ENCODE results near the gene GIMAP8. TPM values are rescaled to one million over a fixed set of nuclear protein-coding genes. Genes with fewer than 3 reads are reported as not detected.

Gene GIMAP8
- total RNA-seq, 1 experiment from 2014 or later: not detected

DNA sequence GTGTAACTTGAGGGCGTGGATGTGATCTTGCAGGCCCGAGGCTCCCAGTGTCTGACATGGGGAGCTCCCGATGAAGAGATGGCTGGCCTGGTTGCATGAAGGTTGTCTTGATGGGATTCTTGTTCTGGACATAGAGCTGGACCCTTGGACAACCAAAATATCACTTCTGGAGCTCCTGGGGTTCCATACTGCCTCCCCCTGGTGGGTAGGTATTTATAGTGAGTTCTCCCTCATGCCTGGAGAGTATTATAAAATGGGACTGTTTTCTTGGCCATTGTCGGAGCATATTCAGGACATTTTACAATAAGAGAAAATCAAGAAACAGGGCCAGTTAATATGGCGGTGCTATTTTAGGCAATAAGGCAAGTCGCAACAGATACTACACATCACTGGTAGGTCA is 32.6 kb upstream of the GIMAP8 start:
- peak in 1 of 2 experiments; percentile 13 for DNase-seq (ENCODE audit: low read depth in 1 of 2, low spot score in 2 of 2)
- peaks cover 4% of the 10 kb centered on the region; the same call in 1 of the 2 replicates for H3K27me3 ChIP-seq (replicated peaks)
- H3K4me3 ChIP-seq: no peak overlapping the region
- H3K4me1 ChIP-seq (replicated peaks): no peaks in the 10 kb centered on the region
- H3K36me3 ChIP-seq: no peaks in the 10 kb centered on the region
- no peaks in the 10 kb centered on the region for H3K9me3 ChIP-seq (replicated peaks)
- no peak overlapping the region for H3K27ac ChIP-seq

DNA sequence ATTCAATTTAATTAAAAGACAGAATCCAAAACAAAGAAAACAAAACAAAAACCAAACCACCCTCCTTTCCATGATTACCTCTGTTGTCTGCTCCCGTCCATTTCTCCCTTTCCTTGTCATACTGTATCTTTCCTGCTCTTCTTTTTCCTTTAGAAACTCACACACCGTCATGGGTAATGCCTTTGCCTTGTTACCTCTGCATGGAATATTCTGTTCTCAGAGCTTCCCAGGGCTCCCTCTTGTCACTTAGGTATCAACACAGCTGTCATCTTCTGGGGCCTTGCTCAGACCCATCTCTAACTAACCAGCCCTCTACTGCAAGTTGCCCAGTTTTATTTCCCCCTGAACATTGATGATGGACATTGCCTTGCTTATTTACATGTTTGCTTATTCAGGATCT is 30.2 kb upstream of the GIMAP8 start:
- H3K36me3 ChIP-seq: no peaks in the 10 kb centered on the region
- peaks cover 4% of the 10 kb centered on the region; the same call in 1 of the 2 replicates for H3K27me3 ChIP-seq (replicated peaks)
- H3K4me3 ChIP-seq: no peak overlapping the region
- H3K4me1 ChIP-seq (replicated peaks): no peaks in the 10 kb centered on the region
- H3K27ac ChIP-seq: no peak overlapping the region
- DNase-seq (ENCODE audit: low read depth in 1 of 2, low spot score in 2 of 2): no peak
- no peaks in the 10 kb centered on the region for H3K9me3 ChIP-seq (replicated peaks)

DNA sequence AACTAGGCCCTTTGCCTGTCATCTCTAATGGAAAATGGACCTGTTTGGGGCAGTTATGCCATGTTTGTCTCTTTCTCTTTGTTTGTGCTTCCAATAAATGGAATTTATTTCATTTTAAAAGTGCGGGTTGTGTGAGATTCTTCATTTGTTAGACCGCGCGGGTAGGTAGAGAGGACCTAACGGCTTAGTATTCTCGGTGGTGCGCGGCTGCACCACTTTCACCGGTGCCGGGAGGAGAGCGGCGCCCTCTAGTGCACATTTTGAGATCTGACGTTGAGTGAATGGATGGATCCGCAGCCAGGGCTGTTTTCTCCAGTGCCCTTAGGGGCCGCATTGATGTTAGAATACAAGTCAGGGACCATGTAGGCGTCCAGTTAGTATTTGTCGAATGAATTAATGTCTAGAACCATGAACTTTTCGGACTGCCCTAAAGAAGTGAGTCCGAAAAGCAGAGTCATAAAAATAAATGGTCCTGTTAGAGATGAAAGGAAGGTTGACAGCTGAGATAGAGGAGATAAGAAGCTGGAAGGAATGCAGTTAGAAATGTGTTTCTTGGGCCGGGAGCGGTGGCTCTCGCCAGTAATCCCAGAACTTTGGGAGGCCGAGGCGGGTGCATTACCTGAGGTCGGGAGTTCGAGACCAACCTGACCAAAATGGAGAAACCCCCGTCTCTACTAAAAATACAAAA is 29.3 kb upstream of the GIMAP8 start:
- Histone ChIP-seq H3K27me3 (replicated peaks) (peaks cover 4% of the 10 kb centered on the region; the same call in 1 of the 2 replicates), H3K27ac (no peak overlapping the region), H3K9me3 (replicated peaks) (no peaks in the 10 kb centered on the region), H3K4me3 (no peak overlapping the region), H3K36me3 (no peaks in the 10 kb centered on the region), H3K4me1 (replicated peaks) (no peaks in the 10 kb centered on the region)
- peak; percentile 54 to 73 for DNase-seq (ENCODE audit: low read depth in 1 of 2, low spot score in 2 of 2)

DNA sequence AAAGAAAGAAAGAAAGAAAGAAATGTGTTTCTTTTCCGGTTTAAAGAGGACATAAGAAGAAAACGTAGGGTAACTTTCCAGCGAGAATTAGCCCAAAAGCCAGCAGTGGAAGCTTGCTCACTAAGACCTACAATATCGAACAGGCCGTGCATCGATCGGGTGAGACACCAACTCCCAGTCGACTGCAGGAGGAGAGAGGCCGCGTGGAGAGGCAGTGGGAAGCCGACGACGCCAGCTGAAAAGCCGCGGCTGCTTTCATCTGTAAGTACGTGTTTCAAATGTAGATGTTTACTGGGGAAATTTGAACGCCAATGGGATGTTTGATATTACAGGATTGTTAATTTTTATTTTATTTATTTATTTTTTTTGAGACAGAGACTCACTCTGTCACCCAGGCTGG is 28.6 kb upstream of the GIMAP8 start:
- Histone ChIP-seq H3K4me1 (replicated peaks) (no peaks in the 10 kb centered on the region), H3K27me3 (replicated peaks) (peaks cover 4% of the 10 kb centered on the region; the same call in 1 of the 2 replicates), H3K27ac (no peak overlapping the region), H3K4me3 (no peak overlapping the region), H3K36me3 (no peaks in the 10 kb centered on the region), H3K9me3 (replicated peaks) (no peaks in the 10 kb centered on the region)
- DNase-seq (ENCODE audit: low read depth in 1 of 2, low spot score in 2 of 2): no peak

DNA sequence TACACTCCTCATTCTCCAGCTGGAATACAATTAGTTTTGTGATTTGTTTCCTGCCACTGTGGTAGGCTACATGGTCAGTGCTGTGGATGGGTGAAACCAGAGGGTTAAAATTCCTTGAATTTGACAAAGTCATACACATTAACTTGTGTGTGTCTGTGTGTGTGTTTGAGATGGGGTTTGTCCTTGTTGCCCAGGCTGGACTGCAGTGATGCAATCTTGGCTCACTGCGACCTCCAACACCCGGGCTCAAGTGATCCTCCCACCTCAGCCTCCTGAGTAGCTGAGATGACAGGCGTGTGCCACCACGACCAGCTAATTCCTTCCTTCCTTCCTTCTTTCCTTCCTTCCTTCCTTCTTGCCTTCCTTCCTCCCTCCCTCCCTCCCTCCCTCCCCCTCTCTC is 24.8 kb upstream of the GIMAP8 start:
- H3K4me1 ChIP-seq (replicated peaks): no peaks in the 10 kb centered on the region
- H3K36me3 ChIP-seq: no peaks in the 10 kb centered on the region
- H3K9me3 ChIP-seq (replicated peaks): no peaks in the 10 kb centered on the region; the same call in 1 of the 2 replicates
- no peaks in the 10 kb centered on the region for H3K27me3 ChIP-seq (replicated peaks)
- no peak overlapping the region for H3K27ac ChIP-seq
- H3K4me3 ChIP-seq: no peak overlapping the region
- DNase-seq (ENCODE audit: low read depth in 1 of 2, low spot score in 2 of 2): no peak

DNA sequence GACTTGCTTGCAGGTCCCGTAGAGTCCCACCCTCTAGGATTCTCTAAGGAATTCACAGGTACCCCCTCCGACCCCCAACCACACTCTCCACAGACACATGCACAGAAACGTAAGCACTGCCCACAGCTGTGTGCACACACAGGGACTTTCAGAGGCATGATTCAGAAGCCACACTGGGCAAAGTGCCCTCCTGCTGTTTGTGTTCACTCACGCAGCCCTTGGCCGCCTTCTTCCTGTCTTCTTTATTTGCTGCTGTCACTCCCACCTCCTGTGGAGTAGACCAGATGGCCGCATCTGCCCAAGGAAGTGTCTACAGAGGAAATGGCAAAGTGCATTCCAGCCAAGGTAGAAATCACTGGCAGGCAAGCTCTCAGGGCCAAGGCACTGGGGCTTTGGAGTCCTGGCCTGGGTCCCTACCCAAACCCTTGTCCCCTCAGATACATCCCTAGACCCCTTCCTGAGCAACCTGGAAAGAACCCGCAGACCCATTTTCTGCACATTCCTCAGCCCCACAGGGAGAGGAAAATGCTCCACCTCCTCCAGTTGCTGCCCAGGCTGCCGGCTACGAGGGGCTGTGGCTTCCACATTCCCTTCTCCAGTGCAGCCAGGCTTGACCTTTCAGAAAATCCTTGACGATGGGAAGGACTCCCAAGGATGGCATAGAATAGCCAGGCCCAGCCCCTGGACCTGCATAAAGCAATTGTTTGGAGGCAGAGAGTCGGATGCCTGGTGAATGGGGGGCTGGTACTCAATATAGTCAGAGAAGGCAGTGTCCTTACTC is 21.6 kb upstream of the GIMAP8 start:
- Histone ChIP-seq H3K4me1 (replicated peaks) (no peaks in the 10 kb centered on the region), H3K9me3 (replicated peaks) (no peaks in the 10 kb centered on the region; the same call in 1 of the 2 replicates), H3K27ac (no peak overlapping the region), H3K4me3 (no peak overlapping the region), H3K36me3 (no peaks in the 10 kb centered on the region), H3K27me3 (replicated peaks) (no peaks in the 10 kb centered on the region)
- DNase-seq (ENCODE audit: low read depth in 1 of 2, low spot score in 2 of 2): peak in 1 of 2 experiments; percentile 42

DNA sequence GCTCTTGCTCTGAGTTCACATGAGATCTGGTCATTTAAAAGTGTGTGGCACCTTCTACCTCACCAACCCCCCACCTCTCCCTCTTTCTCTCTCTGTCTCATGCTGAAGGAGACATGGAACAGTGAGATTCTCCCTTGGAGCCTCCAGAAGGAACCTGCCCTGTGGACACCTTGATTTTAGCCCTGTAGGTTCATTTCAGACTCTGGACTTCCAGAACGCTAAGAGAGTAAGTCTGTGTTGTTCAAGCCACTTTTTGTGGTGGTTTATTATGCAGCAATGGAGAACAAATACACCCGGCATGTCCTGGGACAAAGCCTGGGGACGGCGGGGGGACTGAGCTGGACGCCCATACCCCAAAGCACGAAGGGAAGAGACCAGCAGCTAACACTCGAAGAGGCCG is 20.7 kb upstream of the GIMAP8 start:
- no peaks in the 10 kb centered on the region for H3K4me1 ChIP-seq (replicated peaks)
- no peak overlapping the region for H3K4me3 ChIP-seq
- H3K36me3 ChIP-seq: no peaks in the 10 kb centered on the region
- no peaks in the 10 kb centered on the region; the same call in 1 of the 2 replicates for H3K9me3 ChIP-seq (replicated peaks)
- peak in 1 of 2 experiments; percentile 15 for DNase-seq (ENCODE audit: low read depth in 1 of 2, low spot score in 2 of 2)
- no peak overlapping the region for H3K27ac ChIP-seq
- H3K27me3 ChIP-seq (replicated peaks): no peaks in the 10 kb centered on the region

DNA sequence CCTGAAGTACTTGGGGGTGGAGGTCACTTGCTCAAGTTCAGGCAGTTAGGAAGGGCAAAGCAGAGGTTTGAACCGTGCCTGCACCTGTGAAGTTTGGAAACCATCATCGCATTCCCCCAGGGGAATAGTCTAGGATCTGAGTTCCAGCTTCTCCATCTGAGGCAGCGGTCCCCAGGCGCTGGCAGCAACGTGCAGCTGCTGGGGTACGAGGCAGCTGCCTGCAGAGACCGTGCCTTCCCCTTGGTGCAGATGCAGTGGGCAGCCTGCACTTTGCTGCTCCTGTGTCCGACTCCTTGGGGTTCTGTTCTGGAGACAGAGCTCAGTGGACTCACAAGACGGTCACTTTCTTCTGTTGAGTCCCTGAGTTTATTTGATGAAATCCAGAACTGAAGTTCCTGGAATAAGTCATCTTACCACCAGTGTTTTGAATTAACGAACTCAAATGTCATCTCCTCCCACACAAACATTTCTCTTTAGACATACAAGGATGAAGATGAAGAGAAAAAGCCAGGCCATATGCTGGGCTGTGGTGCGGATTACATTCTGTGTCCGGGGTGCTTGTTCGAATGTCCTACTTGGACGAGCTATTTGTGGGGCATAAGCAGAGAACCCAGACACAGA is 19.9 kb upstream of the GIMAP8 start:
- Histone ChIP-seq H3K36me3 (no peaks in the 10 kb centered on the region), H3K27me3 (replicated peaks) (no peaks in the 10 kb centered on the region), H3K4me1 (replicated peaks) (no peaks in the 10 kb centered on the region), H3K27ac (no peak overlapping the region), H3K9me3 (replicated peaks) (no peaks in the 10 kb centered on the region; the same call in 1 of the 2 replicates), H3K4me3 (no peak overlapping the region)
- DNase-seq (ENCODE audit: low read depth in 1 of 2, low spot score in 2 of 2): peak in 1 of 2 experiments; percentile 24

DNA sequence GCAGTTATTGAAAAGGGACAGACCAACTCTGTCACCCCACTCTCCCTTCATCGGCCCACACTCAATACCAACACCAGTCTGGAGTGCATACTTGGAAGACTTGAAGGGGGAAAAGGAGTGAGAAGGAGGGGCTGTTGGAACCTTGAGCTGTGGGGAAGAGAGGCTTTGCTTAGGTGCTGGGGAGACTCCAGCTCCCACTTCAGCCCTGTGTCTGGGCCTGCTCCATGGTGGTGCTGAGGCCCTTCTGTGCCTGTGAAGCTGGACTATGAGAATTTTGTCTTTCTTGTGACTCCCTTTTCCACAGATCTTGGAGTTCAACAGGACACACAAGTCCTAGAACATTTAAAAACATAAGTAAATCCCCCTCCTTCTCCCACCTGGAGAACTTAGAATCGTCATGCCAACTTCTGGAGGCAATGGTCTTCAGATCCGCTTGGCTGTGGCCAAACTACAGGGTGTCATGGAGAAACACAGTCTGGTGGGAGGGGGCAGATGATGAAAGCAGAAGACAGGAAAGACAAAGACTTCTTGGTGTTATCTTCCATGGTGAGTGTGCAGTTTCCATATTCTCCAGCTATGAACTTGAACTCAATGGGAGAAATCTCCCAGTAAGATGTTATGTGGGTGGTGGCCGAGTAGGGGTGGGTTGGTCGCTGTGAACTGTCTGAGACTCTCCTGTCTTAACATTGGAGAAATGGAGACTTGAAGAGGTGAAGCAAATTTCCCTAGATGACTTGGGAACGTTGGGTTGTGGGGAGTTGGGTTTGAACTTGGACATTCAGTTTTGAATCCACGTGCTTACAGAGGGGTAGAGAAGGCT is 18.4 kb upstream of the GIMAP8 start:
- no peak for DNase-seq (ENCODE audit: low read depth in 1 of 2, low spot score in 2 of 2)
- H3K27ac ChIP-seq: no peak overlapping the region
- H3K36me3 ChIP-seq: no peaks in the 10 kb centered on the region
- no peak overlapping the region for H3K4me3 ChIP-seq
- no peaks in the 10 kb centered on the region for H3K27me3 ChIP-seq (replicated peaks)
- no peaks in the 10 kb centered on the region; the same call in 1 of the 2 replicates for H3K9me3 ChIP-seq (replicated peaks)
- no peaks in the 10 kb centered on the region for H3K4me1 ChIP-seq (replicated peaks)

DNA sequence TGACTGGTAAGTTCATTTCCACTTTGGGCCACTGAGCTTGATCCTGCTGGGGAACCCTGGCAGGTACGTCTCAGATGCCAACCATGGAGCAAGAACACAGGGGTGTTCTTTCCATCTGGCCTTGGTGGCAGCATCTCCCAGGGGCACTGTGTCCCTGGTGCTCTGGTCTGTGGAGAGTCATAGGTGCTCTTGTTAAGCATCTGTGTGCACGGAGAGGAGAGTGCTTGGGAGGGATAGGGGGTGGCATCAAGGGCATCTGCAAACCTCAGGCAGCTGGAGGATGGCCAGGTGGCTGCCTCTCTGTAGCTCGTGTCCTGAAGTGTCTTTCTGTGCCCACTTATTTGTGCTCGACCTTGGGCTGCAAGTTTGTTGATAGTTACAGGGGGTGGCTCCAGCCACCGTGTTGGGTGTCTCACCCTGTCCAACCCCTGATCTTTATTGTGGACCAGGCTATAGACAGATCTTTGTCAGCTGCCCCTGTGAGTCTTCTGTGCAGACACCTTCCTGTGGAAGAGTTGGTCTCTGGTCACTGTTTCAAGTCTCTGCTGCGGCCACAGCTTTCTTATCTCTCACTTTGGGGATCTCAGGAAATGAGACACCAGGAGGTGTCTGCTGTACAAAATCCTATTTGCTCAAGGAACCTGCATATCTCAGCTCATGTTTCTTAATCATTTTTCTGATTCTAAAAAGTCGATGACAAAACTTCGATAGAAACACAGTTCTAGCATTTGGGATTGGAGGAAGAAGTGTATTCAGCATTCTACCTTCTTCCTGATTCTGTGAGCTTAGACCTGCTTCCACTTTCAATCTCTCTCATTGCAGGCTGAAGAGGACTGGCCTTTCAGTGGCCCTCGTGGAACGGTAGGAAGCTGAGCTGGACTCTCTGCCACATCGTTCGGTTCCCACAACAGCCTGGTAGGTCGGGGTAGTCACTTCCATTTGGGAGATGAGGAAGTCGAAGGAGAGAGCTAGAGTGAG is 17.2 kb upstream of the GIMAP8 start:
- H3K4me3 ChIP-seq: no peak overlapping the region

DNA sequence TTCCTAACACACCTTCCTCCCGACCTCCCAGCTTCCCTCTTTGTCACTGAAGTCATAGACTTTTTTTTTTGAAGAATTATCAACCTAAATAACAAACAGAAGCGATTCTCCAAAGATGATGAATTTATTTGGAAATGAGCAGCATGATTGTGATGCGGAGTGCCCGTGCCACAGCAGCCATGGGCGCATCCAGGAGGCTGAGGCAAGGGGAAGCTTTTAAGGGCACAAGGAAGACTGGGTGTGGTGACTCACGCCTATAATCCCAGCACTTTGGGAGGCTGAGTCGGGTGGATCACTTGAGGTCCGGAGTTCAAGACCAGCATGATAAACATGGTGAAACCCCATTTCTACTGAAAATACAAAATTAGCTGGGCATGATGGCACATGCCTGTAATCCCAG is 16.2 kb upstream of the GIMAP8 start:
- H3K27ac ChIP-seq: no peak overlapping the region
- no peak overlapping the region for H3K4me3 ChIP-seq
- no peaks in the 10 kb centered on the region; the same call in 1 of the 2 replicates for H3K9me3 ChIP-seq (replicated peaks)
- no peaks in the 10 kb centered on the region for H3K27me3 ChIP-seq (replicated peaks)
- H3K36me3 ChIP-seq: no peaks in the 10 kb centered on the region
- no peaks in the 10 kb centered on the region for H3K4me1 ChIP-seq (replicated peaks)
- DNase-seq (ENCODE audit: low read depth in 1 of 2, low spot score in 2 of 2): no peak

More for the DNA sequence above, 17.2 kb upstream of the GIMAP8 start:
- no peak overlapping the region for H3K27ac ChIP-seq
- H3K36me3 ChIP-seq: no peaks in the 10 kb centered on the region
- H3K27me3 ChIP-seq (replicated peaks): no peaks in the 10 kb centered on the region
- H3K9me3 ChIP-seq (replicated peaks): no peaks in the 10 kb centered on the region; the same call in 1 of the 2 replicates
- no peaks in the 10 kb centered on the region for H3K4me1 ChIP-seq (replicated peaks)
- no peak for DNase-seq (ENCODE audit: low read depth in 1 of 2, low spot score in 2 of 2)

DNA sequence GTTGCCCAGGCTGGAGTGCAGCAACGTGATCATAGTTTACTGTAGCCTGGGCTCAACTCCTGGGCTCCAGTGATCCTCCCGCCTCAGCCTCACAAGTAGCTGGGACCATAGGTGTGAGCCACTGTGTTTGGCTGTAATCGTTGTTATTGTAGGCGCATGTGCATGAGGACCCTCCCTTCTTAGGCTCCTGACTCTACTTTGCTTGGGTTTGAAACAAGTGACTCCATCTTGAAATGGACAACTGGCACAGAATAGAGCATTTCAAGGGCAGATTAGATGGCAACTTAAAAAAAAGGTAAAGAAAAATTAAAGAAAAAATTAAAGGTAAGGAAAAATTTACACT is 15.4 kb upstream of the GIMAP8 start:
- Histone ChIP-seq H3K4me3 (no peak overlapping the region), H3K4me1 (replicated peaks) (no peaks in the 10 kb centered on the region), H3K9me3 (replicated peaks) (no peaks in the 10 kb centered on the region; the same call in 1 of the 2 replicates), H3K27me3 (replicated peaks) (no peaks in the 10 kb centered on the region), H3K27ac (no peak overlapping the region), H3K36me3 (no peaks in the 10 kb centered on the region)
- DNase-seq (ENCODE audit: low read depth in 1 of 2, low spot score in 2 of 2): no peak

Data from SJSA1 (cell line).